ENCODE measurements around the gene VAC14.
"Not testable (repeated sequence)": the region's sequence is repeated elsewhere in the genome, so short reads cannot be mapped to it uniquely, and the experiment has no call there.

Gene VAC14

DNA sequence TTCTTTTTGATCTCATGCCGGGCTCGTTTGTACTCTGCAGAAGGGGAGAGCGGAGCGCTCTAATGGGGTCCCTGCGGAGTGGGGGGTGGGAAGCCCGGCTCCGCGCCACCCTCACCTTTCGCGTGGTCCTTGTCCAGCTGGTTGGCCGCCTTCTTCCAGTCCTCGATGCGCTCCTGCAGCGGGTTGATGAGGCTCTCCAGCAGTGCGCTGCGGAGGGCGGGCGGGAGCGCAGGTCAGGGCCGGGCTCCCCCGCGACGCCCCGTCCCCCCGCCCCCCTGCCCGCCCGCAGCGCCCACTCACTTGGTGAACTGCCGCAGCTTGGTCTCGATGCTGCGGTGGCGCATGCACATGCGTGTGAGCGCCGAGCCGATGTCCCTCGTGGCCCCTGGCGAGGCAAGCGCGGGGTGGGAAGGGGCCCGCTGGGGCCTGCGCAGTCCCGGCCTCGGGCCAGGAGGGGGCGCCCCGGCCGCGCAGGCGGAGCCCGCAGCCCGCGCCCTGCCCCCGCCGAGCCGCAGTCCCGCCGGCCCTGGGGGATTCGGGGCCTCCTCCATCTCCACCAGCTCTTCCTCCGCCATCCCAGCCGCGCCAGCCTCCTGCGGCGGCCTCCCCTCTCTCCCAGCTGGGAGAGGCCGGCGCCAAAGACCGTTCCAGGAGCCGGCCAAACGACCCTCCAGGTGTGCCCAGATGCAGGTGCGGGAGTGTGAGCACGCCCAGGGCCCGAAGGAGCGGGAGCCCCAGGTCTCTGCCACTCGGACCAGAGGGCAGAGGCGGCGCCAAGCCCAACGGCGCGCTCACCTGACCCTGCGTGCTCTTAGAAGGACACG lies 121.1 kb downstream of the VAC14 start:
- no peak for DNase-seq (ENCODE audit: low spot score)

DNA sequence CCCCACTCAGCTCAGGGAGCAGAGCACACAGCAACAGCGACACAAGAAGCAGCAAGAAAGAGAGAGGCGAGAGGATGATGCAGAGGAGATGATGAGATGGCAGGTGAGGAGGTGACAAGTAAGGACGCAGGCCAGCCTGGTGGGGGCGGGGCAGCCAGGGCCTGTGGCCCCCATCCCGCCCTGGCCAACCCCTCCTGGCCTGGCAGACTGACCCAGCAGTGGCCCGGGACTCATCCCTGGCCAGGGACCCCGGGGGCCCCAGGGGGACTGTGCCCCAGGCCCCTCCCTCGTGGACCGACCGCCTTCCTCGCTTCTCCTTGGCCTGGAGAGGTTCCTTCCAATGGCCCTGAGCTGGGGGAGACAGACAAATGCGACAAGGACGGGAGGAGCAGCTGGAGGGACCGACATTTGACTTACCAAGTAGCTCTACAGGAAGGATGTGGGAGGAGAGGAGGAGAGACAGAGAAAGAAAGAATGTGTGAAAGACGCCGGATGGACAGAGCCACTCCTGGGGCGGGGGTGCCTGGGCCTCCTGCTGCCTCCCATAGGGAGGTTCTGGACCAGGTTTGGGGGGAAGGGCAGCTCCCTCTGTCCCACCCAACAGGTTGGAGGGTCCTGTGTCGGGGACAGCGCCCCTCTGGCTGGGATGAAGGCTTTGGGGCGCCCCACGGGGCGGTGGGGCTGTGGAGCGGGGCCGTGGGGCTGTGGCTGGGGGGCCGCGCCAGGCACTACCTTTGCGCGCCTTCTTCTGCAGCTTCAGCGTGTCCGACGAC lies 121.9 kb downstream of the VAC14 start:
- DNase-seq (ENCODE audit: low spot score), result no peak

DNA sequence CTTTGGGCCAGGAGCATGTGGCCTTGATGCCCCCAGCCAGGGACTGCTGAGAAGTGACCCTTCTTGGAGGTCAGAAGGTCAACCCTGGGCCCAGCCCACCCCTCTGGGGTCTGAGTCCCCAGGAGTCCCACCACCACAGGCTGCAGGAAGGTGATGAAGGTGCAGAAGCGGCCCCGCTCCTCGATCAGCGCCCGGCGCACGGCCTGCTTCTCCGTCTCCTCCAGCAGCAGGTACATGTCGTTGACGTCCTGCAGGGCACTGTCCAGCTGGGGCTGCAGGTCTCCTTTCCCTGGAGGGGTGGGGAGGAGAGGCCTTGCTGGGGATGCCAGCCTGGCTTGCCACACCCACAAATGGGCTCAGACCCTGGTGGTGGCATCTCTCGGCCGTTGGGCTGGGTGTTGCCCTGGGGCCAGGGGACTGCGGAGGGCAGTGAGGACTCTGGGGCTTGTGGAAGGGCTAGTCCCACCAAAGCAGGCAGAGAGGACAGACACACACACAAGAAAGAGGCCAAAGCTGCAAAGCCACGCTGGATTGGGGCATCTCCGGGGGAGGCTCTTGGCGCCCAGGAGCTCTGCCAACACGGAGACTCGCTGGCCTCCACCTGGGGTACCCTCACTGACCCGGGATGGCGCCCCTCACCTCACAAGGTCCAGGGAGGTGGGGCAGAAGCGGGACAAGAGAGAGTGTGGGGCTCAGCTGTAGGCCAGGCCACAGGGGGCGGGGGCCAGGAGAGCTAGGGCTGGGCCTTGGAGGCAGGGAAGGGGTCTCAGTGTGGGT lies 122.6 kb downstream of the VAC14 start:
- no peak for DNase-seq (ENCODE audit: low spot score)

DNA sequence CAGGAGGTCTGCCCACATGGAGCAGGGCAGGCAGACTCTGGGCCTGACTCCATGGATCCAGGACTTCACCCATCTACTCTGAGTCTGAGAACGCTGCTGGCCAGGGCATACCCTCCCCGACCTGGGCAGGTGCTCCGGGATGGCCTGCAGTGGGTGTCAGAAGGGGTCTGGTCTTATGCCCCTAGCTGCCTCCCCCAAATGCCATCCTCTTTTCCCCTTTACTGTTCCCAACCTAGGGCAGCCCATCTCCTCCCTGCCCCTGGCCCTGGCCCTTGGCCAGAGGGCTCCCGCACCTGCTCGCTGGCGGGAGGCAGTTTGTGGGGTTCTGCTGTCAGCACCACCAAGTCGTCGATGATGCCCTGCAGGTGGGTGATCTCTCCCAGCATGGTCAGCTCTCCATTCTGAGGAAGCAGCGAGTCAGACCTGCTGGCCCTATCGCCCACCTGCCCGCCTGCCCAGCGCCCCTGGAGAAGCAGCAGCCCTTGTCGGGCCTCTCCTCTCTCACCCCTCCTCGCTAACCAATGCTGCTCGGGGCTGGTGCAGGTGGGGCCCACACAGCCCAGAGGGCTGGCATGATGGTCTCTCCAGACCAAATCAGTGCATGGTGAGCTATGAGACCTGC lies 123.3 kb downstream of the VAC14 start:
- no peak for DNase-seq (ENCODE audit: low spot score)

GRCh38 chr16:70676675-70677498 lies 124.1 kb downstream of the VAC14 start:
- no peak for DNase-seq (ENCODE audit: low spot score)

DNA sequence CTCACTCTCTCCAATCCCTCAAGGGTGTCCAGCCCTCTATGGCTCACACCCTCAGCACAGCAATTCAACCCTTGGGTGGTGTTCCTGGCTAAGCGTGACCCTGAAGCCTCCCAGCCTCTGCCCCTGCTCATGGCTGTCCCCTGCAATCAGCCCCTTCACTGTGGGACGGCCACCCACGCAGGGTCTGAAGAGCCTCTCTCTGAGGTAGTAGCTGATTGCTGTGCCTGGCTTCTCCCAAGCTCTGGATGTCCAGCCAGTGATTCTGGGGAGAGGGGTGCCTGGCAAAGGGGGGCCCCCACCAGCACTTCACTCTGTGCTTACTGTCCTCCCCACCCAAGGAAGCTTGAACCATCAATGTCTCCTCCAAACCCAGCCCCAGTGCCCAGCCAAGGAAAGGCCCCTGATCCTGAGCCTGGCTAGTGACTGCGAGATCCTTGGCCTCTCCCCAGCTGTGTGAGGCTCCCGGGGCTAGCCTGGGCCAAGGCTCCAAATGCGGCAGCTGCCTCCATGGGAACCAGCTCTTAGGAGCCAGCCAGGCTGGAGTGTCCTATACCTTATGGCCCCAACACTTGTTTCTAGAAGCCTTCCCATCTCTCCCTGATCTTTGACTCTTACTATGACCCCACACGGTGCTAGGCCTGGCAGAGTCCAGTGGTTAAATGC lies 125.0 kb downstream of the VAC14 start:
- no peak for DNase-seq (ENCODE audit: low spot score)

DNA sequence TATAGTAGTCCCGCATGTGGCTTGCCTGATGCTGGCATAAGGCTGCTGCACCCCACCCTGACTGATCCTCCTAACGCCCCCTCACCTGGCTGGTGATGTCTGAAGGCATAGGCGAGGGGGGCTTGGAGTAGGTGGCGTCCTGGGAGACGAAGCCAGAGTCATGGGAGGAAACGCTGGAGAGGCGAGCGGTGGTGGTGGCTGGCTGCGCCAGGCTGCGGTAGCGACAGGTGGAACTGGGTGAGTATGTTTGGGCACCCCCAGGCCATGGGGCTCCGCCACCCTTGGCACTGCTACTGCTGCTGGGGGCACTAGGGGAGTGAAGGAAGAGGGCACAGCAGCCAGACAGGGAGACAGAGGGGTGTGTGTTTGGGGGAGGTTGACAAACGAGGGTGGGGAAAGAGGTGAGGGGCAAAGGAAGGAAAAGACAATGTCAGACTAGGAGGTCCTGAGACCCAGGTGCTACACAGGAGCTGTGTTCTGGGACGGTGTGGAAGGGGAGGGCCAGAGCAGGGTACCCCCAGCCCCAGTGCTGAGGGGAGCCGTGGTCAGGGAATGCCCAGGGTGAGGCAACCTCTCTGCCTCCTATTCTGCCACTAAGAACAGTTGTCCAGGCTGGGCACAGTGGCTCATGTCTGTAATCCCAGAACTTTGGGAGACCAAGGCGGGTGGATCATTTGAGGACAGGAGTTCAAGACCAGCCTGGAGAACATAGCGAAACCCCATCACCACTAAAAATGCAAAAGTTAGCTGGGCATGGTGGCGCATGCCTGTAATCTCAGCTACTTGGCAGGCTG lies 126.5 kb downstream of the VAC14 start:
- DNase-seq (ENCODE audit: low spot score), result no peak

DNA sequence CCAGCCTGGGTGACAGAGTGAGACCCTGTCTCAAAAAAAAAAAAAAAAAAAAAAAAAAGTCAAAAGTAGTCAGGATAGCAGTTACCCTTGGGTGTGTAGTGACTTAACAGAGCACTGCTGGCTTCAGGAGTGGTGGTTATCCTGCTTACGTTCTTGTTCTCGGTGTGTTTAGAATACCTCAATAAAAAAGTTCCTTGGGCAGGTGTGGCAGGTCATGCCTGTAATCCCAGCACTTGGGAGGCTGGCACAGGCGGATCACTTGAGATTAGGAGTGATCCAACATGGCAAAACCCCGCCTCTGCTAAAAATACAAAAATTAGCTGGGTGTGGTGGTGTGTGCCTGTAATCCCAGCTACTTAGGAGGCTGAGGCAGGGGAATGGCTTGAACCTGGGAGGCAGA lies 130.0 kb downstream of the VAC14 start:
- not testable (repeated sequence) for DNase-seq (ENCODE audit: low spot score)

GRCh38 chr16:70670175-70670574 lies 130.8 kb downstream of the VAC14 start:
- no peak for DNase-seq (ENCODE audit: low spot score)

- no peak for DNase-seq (ENCODE audit: low spot score)
Measured at GRCh38 chr16:70665806-70666735, 134.9 kb downstream of the VAC14 start.

GRCh38 chr16:70665113-70665694 lies 135.8 kb downstream of the VAC14 start:
- no peak for DNase-seq (ENCODE audit: low spot score)

GRCh38 chr16:70664325-70665112 lies 136.4 kb downstream of the VAC14 start:
- no peak for DNase-seq (ENCODE audit: low spot score)

GRCh38 chr16:70663524-70664324 lies 137.2 kb downstream of the VAC14 start:
- no peak for DNase-seq (ENCODE audit: low spot score)

GRCh38 chr16:70662991-70663523 lies 137.9 kb downstream of the VAC14 start:
- DNase-seq (ENCODE audit: low spot score), result no peak

DNA sequence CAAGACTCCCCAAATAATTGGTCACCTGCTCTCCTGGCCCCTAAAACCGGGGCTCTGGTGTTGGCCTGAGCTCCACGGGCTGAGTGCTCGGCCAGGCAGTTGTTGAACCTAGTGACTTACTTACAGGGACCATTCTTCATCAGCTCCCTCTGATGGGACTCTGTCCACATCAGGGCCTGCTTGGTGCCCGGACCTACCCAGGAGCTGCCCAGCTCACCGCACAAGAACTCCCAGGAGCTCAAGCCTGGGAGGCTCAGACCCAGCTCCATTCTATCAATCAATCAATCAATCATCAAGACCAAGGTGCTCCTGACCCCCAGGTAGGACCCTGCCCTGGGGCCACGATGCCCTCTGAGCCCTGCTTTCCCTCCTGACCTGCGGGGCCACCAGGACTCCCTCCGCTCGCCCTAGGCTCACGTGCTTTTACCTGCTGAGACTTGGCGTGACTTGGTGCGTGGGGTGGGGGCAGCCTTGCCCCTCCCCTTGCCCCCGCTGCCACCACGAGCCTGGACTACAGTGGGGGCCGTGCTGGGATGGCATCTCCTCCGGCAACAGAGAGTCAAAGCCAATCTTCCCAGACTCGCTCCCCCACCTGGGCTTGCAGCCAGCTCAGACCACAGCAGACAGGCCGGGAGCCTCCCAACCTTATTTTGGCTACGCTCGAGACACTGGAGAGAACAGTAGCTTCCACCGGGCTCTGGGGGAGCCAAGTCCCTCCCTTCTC lies 138.9 kb downstream of the VAC14 start:
- DNase-seq (ENCODE audit: low spot score), result peak; percentile 59

DNA sequence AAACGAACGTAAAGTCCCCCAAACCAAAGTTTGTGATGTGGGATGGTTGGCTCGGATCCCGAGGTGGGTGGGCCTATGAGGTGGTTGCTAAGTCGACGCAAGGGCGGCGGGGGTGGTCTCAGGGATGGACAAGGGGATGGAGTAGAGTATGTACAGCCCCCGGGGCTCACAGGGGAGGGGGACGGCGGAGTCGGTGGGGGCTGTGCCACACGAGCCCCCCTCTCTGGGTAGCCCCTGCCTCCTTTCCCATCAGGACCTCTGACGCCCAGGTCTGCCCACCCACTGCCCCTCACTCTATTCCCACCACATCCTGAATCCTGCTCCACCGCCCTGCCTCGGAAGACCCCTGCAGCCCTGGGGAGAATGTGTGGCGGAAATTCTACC lies 139.4 kb downstream of the VAC14 start:
- DNase-seq (ENCODE audit: low spot score), result no peak

Measured in cerebellar cortex (tissue), 1 donor.